Skeletal muscle tissue (tissue), 4 donors: ENCODE data around the gene RPL19. TPM values are rescaled to one million over a fixed set of nuclear protein-coding genes. Genes with fewer than 3 reads are reported as not detected.

Experiments
- H3K27ac ChIP-seq: one replicate; pipeline ENCODE4 v1.7.0; 2013; ENCODE audit warnings: mild to moderate bottlenecking, low read depth, low read length, inconsistent platforms
- H3K27me3 ChIP-seq, 3 donors: one replicate each; pipeline ENCODE4 v1.7.0; 2013; ENCODE audit warnings: low read length in 3 of 3; ENCODE audit not compliant: control insufficient read depth in 3 of 3, insufficient read depth in 3 of 3
- H3K36me3 ChIP-seq, 3 donors: one replicate each; pipeline ENCODE4 v1.7.0; 2013; ENCODE audit warnings: low read length in 3 of 3; ENCODE audit not compliant: control insufficient read depth in 3 of 3, insufficient read depth in 3 of 3
- H3K4me1 ChIP-seq, 3 donors: one replicate each; pipeline ENCODE4 v1.7.0; 2013; ENCODE audit warnings: low read length in 3 of 3, mild to moderate bottlenecking in 3 of 3; ENCODE audit not compliant: control insufficient read depth in 3 of 3, insufficient read depth in 3 of 3
- H3K4me3 ChIP-seq, 3 donors: one replicate each; pipeline ENCODE4 v1.7.0; 2013; ENCODE audit warnings: low read length in 3 of 3
- H3K9ac ChIP-seq, 3 donors: one replicate each; pipeline ENCODE4 v1.7.0; 2013; ENCODE audit warnings: low read length in 3 of 3, mild to moderate bottlenecking in 3 of 3, moderate library complexity in 2 of 3, low read depth in 1 of 3
- H3K9me3 ChIP-seq, 3 donors: one replicate each; pipeline ENCODE4 v1.7.0; 2013; ENCODE audit warnings: low read length in 3 of 3; ENCODE audit not compliant: control insufficient read depth in 3 of 3
- total RNA-seq: library from RNA; depleted of rRNA; stranded (reverse); fragments of >200 nt; gene quantifications from one replicate; pipeline ENCODE4 v1.2.3, GENCODE V29; 2014
- donor health status: Osteomylitis.

The RPL19 gene
- total RNA-seq, 1 donor from 2014 or later, result 1,766 TPM

GRCh38 chr17:39252788-39253460 lies 52.8 kb downstream of the RPL19 start:
- no peaks in the 10 kb centered on the region for H3K4me1 ChIP-seq
- peaks cover 4 to 23% (median 11%) of the 10 kb centered on the region in 3 donors for H3K36me3 ChIP-seq
- no peak overlapping the region for H3K4me3 ChIP-seq
- H3K9ac ChIP-seq, result no peak overlapping the region
- no peaks in the 10 kb centered on the region for H3K9me3 ChIP-seq
- no peak overlapping the region for H3K27ac ChIP-seq
- no peaks in the 10 kb centered on the region for H3K27me3 ChIP-seq

Other genes with a start within 250 kb of the RPL19 start
- gene FBXO47, start 232.9 kb upstream of the RPL19 start, total RNA-seq, result not detected
- gene PLXDC1, start 48.6 kb upstream of the RPL19 start, total RNA-seq, result 0.52 TPM
- gene ARL5C, start 34.1 kb upstream of the RPL19 start, total RNA-seq, result under 0.01 TPM
- 146 TPM for gene CACNB1, start 2.6 kb upstream of the RPL19 start, total RNA-seq
- not detected for gene STAC2, start 25.7 kb downstream of the RPL19 start, total RNA-seq
- gene FBXL20, start 201.3 kb downstream of the RPL19 start, total RNA-seq, result 6.3 TPM